Measurements from ENCODE around the gene USP12. TPM values are rescaled to one million over a fixed set of nuclear protein-coding genes. Genes with fewer than 3 reads are reported as not detected.

Gene USP12
- total and polyA plus RNA-seq, 10 donors: 13.3 to 37.3 (median 28.3) TPM

GRCh38 chr13:27183561-27184147 lies 12.0 kb upstream of the USP12 start:
- 82 to 87% (median 84%) methylated on average over 9 of the region's 9 CpGs for WGBS, 5 donors
- no peak for TF ChIP-seq POLR2AphosphoS5 (IDR thresholded peaks at IDR 0.05)
- TF ChIP-seq POLR2A (IDR thresholded peaks at IDR 0.05): no peak
- TF ChIP-seq CTCF (IDR thresholded peaks at IDR 0.05 in 8 of 11, conservative IDR thresholded peaks at IDR 0.05 in 3 of 11): no peak
- no peak overlapping the region for H3K27ac ChIP-seq
- no peak overlapping the region for H3K4me3 ChIP-seq
- H3K9me3 ChIP-seq: no peaks in the 10 kb centered on the region
- H3K4me1 ChIP-seq: no peaks in the 10 kb centered on the region
- intact Hi-C loops (cut with DNase I; ENCODE audit: low total_unique reads): no loop called here
- no peak for DNase-seq
- H3K36me3 ChIP-seq: no peaks in the 10 kb centered on the region
- no peaks in the 10 kb centered on the region for H3K27me3 ChIP-seq (replicated peaks in 1 of 7)

GRCh38 chr13:27182844-27183497 lies 11.4 kb upstream of the USP12 start:
- Histone ChIP-seq H3K27me3 (replicated peaks in 1 of 7) (no peaks in the 10 kb centered on the region), H3K9me3 (no peaks in the 10 kb centered on the region), H3K4me1 (peaks cover 0 to 4% (median under 1%) of the 10 kb centered on the region in 6 donors), H3K4me3 (no peak overlapping the region), H3K36me3 (no peaks in the 10 kb centered on the region), H3K27ac (no peak overlapping the region)
- 63 to 73% (median 69%) methylated on average over 10 of the region's 10 CpGs for WGBS, 5 donors
- no peak for TF ChIP-seq POLR2A (IDR thresholded peaks at IDR 0.05)
- TF ChIP-seq CTCF (IDR thresholded peaks at IDR 0.05 in 8 of 11, conservative IDR thresholded peaks at IDR 0.05 in 3 of 11): no peak
- TF ChIP-seq POLR2AphosphoS5 (IDR thresholded peaks at IDR 0.05): peak in 1 of 3 donors; percentile 47
- intact Hi-C loops (cut with DNase I; ENCODE audit: low total_unique reads): no loop called here
- DNase-seq: no peak

- intact Hi-C loops (cut with DNase I; ENCODE audit: low total_unique reads): no loop called here
- WGBS, 5 donors: 93 to 97% (median 93%) methylated on average over 2 of the region's 2 CpGs
- TF ChIP-seq POLR2A (IDR thresholded peaks at IDR 0.05) (no peak), POLR2AphosphoS5 (IDR thresholded peaks at IDR 0.05) (no peak), CTCF (IDR thresholded peaks at IDR 0.05 in 8 of 11, conservative IDR thresholded peaks at IDR 0.05 in 3 of 11) (no peak)
These were observed 10.4 kb upstream of the USP12 start for GRCh38 chr13:27182054-27182453.

GRCh38 chr13:27177852-27178251 lies 6.2 kb upstream of the USP12 start:
- no peak for DNase-seq
- Histone ChIP-seq H3K4me1 (peaks cover 1 to 51% (median 16%) of the 10 kb centered on the region in 6 donors), H3K4me3 (no peak overlapping the region), H3K9me3 (no peaks in the 10 kb centered on the region), H3K36me3 (no peaks in the 10 kb centered on the region), H3K27ac (no peak overlapping the region), H3K27me3 (replicated peaks in 1 of 7) (no peaks in the 10 kb centered on the region)
- TF ChIP-seq CTCF (IDR thresholded peaks at IDR 0.05 in 8 of 11, conservative IDR thresholded peaks at IDR 0.05 in 3 of 11) (no peak), POLR2A (IDR thresholded peaks at IDR 0.05) (no peak), POLR2AphosphoS5 (IDR thresholded peaks at IDR 0.05) (no peak)
- WGBS, 5 donors: 57 to 79% (median 70%) methylated on average over 3 of the region's 3 CpGs
- intact Hi-C loops (cut with DNase I; ENCODE audit: low total_unique reads): no loop called here

More at GRCh38 chr13:27182054-27182453, 10.4 kb upstream of the USP12 start:
- DNase-seq: no peak
- Histone ChIP-seq H3K9me3 (no peaks in the 10 kb centered on the region), H3K36me3 (no peaks in the 10 kb centered on the region), H3K4me1 (peaks cover 0 to 11% (median 8%) of the 10 kb centered on the region in 6 donors), H3K4me3 (no peak overlapping the region), H3K27ac (no peak overlapping the region), H3K27me3 (replicated peaks in 1 of 7) (no peaks in the 10 kb centered on the region)
